ENCODE data around the gene IFI30.

IFI30 gene

GRCh38 chr19:18225702-18226468 is 52.3 kb downstream of the IFI30 start, which contains the start of gene PDE4C:
PDE4C (minus strand) TSS chr19:18226438; CDS start chr19:18226415, 23 bp downstream.
- no peak for ATAC-seq

GRCh38 chr19:18226956-18227780 is 53.6 kb downstream of the IFI30 start:
- ATAC-seq = no peak
- DNase-seq = no peak

More at GRCh38 chr19:18225702-18226468, 52.3 kb downstream of the IFI30 start, which contains the start of gene PDE4C:
- no peak for DNase-seq

Data from stimulated activated naive CD8-positive, alpha-beta T cell treated with anti-CD3 and anti-CD28 coated beads, Interleukin-15, Interleukin-2, amounts not matched to agents 100 U/mL and 50 U/mL, for 24 hours (primary cell).